Fibroblast of mammary gland (primary cell): ENCODE results near the gene DTNA.
A peak's percentile ranks its signal among the peaks of the same experiment; 100 is the strongest.
"Not testable (repeated sequence)": the region's sequence is repeated elsewhere in the genome, so short reads cannot be mapped to it uniquely, and the experiment has no call there.

Source experiments
- DNase-seq: peaks from one replicate; pipeline ENCODE4 v3.0.0-alpha.2; 2010; ENCODE audit warnings: low read depth
- H3K4me3 ChIP-seq: 2 replicates; pipeline ENCODE4 v1.5.1; 2011; ENCODE audit warnings: low read depth, mild to moderate bottlenecking, low read length, moderate library complexity; ENCODE audit not compliant: control insufficient read depth
- CTCF ChIP-seq: conservative IDR thresholded peaks from 2 replicates; pipeline ENCODE4 v1.5.1; 2011; ENCODE audit warnings: low read depth, low read length, inconsistent platforms; ENCODE audit not compliant: control insufficient read depth, insufficient read depth

Gene DTNA

GRCh38 chr18:34887881-34888580, 177.9 kb downstream of the DTNA start:
- H3K4me3 ChIP-seq, result no peak overlapping the region
- no peak for TF ChIP-seq CTCF
- DNase-seq, result no peak

GRCh38 chr18:34890486-34891085, 180.5 kb downstream of the DTNA start:
- no peak overlapping the region for H3K4me3 ChIP-seq
- no peak for TF ChIP-seq CTCF
- DNase-seq, result no peak

DNA sequence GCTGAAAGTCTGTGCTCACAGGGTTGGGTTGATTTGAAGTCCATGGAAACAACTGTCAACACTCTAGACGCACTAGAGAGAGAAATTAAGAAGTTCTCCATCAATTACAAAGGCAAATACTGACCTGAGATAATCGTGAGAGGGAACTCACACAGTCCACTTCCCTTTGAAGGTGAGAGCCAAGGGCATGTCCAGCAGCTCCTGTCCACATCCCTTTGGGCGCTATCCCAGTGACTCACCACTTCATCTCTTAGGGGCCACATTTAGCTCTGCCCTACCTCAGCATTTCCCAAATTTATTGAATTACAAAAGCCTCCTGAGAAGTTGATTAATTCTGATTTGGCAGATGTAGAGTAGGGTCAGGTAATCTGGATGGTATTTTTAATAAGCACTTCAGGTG, 182.3 kb downstream of the DTNA start:
- no peak overlapping the region for H3K4me3 ChIP-seq

GRCh38 chr18:34893239-34893638, 183.1 kb downstream of the DTNA start:
- no peak for DNase-seq
- no peak overlapping the region for H3K4me3 ChIP-seq
- no peak for TF ChIP-seq CTCF

More for the DNA sequence above, 182.3 kb downstream of the DTNA start:
- TF ChIP-seq CTCF, result no peak
- DNase-seq, result no peak

DNA sequence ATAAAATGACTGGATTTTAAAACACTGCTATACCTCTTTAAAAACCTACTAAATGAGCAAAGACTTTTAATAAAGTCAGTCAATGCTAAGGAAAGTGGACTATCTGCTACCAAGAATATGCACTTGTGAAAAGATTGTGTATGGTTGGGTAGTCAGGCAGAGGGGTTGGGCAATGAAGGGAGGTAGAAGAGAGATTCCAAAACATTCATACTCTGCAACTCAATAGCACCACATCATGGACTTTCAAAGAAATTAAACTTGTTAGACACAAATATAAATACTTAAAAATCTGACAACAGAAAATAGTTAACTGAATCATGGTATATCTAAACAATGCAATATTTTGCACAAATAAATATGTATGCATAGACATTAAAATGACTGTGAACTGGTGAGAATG, 191.2 kb downstream of the DTNA start:
- peak; percentile 29 for DNase-seq
- TF ChIP-seq CTCF, result no peak
- H3K4me3 ChIP-seq, result no peak overlapping the region

DNA sequence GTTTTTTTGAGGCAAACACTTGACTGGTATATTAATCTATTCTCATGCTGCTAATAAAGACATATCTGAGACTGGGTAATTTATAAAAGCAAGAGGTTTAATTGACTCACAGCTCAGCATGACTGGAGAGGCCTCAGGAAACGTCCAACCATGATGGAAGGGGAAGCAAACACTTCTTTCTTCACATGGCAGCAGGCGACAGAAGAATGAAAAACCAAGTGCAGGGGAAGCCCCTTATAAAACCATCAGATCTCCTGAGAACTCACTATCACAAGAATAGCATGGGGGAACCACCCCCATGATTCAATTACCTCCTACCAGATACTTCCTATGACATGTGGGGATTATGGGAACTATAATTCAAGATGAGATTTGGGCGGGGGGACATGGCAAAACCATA, 194.9 kb downstream of the DTNA start:
- DNase-seq, result no peak

DNA sequence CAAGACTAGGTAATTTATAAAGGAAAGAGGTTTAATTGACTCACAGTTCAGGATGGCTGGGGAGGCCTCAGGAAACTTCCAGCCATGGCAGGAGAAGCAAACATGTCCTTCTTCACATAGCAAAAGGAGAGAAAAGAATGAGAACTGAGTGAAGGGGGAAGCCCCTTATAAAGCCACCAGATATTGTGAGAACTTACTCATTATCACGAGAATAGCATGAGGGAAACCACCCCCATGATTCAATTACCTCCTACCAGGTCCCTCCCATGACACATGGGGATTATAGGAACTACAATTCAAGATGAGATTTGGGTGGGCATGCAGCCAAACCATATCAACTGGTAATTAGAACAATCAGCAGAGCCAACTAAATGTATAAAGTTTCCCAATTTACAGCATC, 196.9 kb downstream of the DTNA start:
- not testable (repeated sequence) for DNase-seq, H3K4me3 ChIP-seq

More for the DNA sequence above, 194.9 kb downstream of the DTNA start:
- no peak overlapping the region for H3K4me3 ChIP-seq
- TF ChIP-seq CTCF, result no peak
